ENCODE measurements around the gene TUBB6. TPM values are rescaled to one million over a fixed set of nuclear protein-coding genes. Genes with fewer than 3 reads are reported as not detected.

The TUBB6 gene
- total and polyA plus RNA-seq, 10 of the 15 experiments (the other 5 are each of a cell fraction or from before 2014, with no cell fraction given) = 27.4 to 262 (median 82.5) TPM

DNA sequence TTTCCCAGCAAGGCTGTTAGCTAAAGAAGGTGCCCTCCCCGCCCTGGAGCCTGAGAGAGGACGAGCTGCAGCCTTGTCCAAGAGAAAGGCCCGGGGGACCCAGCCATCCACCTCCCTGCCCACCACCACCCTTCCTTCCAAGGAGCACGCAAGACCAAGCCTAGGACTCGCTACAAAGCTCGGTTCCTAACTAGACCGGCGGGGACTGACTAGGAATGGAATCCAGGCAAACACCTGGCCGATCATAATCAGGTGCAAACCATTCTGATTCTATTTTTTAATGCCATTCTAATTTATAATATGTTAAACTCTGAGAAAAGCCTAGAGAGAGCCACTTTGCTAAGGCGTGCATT lies 19.7 kb upstream of the TUBB6 start:
- H3K27ac ChIP-seq (ENCODE audit: control insufficient read depth, insufficient read depth) = no peak overlapping the region
- TF ChIP-seq NR2C2 (IDR thresholded peaks at IDR 0.05; ENCODE audit: borderline replicate concordance, control insufficient read depth, insufficient read length, low read depth) (no peak), ZNF24 (IDR thresholded peaks at IDR 0.05) (no peak), NBN (IDR thresholded peaks at IDR 0.05) (no peak), ZBED1 (IDR thresholded peaks at IDR 0.05; ENCODE audit: borderline replicate concordance) (no peak), CHD2 (IDR thresholded peaks at IDR 0.05; ENCODE audit: borderline replicate concordance, low read depth, low read length) (no peak), NFYA (IDR thresholded peaks at IDR 0.05; ENCODE audit: borderline replicate concordance, low read depth, low read length) (no peak), FOXM1 (IDR thresholded peaks at IDR 0.05; ENCODE audit: low read depth, low read length) (no peak), EED (IDR thresholded peaks at IDR 0.05; ENCODE audit: low read depth) (no peak), RBBP5 (conservative IDR thresholded peaks at IDR 0.05) (no peak), JUNB (IDR thresholded peaks at IDR 0.05) (no peak)
- TF ChIP-seq, protein P1, sequence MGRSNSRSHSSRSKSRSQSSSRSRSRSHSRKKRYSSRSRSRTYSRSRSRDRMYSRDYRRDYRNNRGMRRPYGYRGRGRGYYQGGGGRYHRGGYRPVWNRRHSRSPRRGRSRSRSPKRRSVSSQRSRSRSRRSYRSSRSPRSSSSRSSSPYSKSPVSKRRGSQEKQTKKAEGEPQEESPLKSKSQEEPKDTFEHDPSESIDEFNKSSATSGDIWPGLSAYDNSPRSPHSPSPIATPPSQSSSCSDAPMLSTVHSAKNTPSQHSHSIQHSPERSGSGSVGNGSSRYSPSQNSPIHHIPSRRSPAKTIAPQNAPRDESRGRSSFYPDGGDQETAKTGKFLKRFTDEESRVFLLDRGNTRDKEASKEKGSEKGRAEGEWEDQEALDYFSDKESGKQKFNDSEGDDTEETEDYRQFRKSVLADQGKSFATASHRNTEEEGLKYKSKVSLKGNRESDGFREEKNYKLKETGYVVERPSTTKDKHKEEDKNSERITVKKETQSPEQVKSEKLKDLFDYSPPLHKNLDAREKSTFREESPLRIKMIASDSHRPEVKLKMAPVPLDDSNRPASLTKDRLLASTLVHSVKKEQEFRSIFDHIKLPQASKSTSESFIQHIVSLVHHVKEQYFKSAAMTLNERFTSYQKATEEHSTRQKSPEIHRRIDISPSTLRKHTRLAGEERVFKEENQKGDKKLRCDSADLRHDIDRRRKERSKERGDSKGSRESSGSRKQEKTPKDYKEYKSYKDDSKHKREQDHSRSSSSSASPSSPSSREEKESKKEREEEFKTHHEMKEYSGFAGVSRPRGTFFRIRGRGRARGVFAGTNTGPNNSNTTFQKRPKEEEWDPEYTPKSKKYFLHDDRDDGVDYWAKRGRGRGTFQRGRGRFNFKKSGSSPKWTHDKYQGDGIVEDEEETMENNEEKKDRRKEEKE (IDR thresholded peaks at IDR 0.05) = no peak
- TF ChIP-seq, protein P2, sequence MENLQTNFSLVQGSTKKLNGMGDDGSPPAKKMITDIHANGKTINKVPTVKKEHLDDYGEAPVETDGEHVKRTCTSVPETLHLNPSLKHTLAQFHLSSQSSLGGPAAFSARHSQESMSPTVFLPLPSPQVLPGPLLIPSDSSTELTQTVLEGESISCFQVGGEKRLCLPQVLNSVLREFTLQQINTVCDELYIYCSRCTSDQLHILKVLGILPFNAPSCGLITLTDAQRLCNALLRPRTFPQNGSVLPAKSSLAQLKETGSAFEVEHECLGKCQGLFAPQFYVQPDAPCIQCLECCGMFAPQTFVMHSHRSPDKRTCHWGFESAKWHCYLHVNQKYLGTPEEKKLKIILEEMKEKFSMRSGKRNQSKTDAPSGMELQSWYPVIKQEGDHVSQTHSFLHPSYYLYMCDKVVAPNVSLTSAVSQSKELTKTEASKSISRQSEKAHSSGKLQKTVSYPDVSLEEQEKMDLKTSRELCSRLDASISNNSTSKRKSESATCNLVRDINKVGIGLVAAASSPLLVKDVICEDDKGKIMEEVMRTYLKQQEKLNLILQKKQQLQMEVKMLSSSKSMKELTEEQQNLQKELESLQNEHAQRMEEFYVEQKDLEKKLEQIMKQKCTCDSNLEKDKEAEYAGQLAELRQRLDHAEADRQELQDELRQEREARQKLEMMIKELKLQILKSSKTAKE (IDR thresholded peaks at IDR 0.05; ENCODE audit: low read depth, poor library complexity, severe bottlenecking) = no peak
- H2AFZ ChIP-seq (ENCODE audit: control insufficient read depth, low read depth, low read length) = no peak overlapping the region
- H3K4me3 ChIP-seq = no peak overlapping the region
- ChIA-PET SMC1A (ENCODE audit: uncharacterized antibody, unreplicated experiment) (no interaction called here), POLR2A (no interaction called here), CTCF (no interaction called here), RAD21 (ENCODE audit: unreplicated experiment) (no interaction called here)
- H3K4me1 ChIP-seq (ENCODE audit: control insufficient read depth, insufficient read depth, low read length) = no peaks in the 10 kb centered on the region
- in situ Hi-C loops (cut with MboI) (no loop called here), intact Hi-C loops (cut with micrococcal nuclease; ENCODE audit: unreplicated experiment) (no loop called here)
- H3K9ac ChIP-seq (ENCODE audit: control insufficient read depth, insufficient read depth, low read length) = no peak overlapping the region
- peaks cover 7% of the 10 kb centered on the region in 2 experiments; a peak in 3 of 4 replicates for H3K27me3 ChIP-seq (replicated peaks in 1 of 2; ENCODE audit: control insufficient read depth in 2 of 2, insufficient read depth in 2 of 2, low read length in 1 of 2)
- H3K9me3 ChIP-seq (replicated peaks; ENCODE audit: control insufficient read depth, insufficient read depth, low read length) = no peaks in the 10 kb centered on the region
- H4K20me1 ChIP-seq (ENCODE audit: control insufficient read depth, insufficient read depth) = no peaks in the 10 kb centered on the region; the same call in 1 of the 2 replicates
- BruUV-seq (replicated peaks) = no TSS peak
- H3K36me3 ChIP-seq (ENCODE audit: control insufficient read depth in 2 of 2, insufficient read depth in 2 of 2, low read length in 1 of 2) = no peaks in the 10 kb centered on the region
- ATAC-seq = no peak
- H3K79me2 ChIP-seq (ENCODE audit: control insufficient read depth, insufficient read depth, low read length) = no peaks in the 10 kb centered on the region
- WGBS (ENCODE audit: insufficient coverage, insufficient replicate concordance, low lambda C conversion rate, missing lambda C conversion rate) = 27% methylated on average over 10 of the region's 10 CpGs
- DNase-seq (ENCODE audit: low read depth, low spot score) = no peak
- no peak overlapping the region for H3K4me2 ChIP-seq (ENCODE audit: control insufficient read depth, insufficient read depth)
- FAIRE-seq = no peak
